Measurements from ENCODE around the gene ANKRD23.

GRCh38 chr2:96872591-96873349, 28.9 kb upstream of the ANKRD23 start:
- TF ChIP-seq CTCF (IDR thresholded peaks at IDR 0.05; ENCODE audit: low read depth, low read length), result no peak
- no peak for TF ChIP-seq POLR2A (IDR thresholded peaks at IDR 0.05; ENCODE audit: extremely low read depth, insufficient read length)
